Mesendoderm (in vitro differentiated cells): ENCODE results near the gene EXOC1L.

Experiments used
- DNase-seq: peaks from one replicate; pipeline ENCODE4 v3.0.0; 2013
- H2AK5ac ChIP-seq: 2 replicates; pipeline ENCODE4 v1.6.1; 2013; ENCODE audit warnings: low read length, inconsistent platforms
- H2BK120ac ChIP-seq: 2 replicates; pipeline ENCODE4 v1.6.1; 2013; ENCODE audit warnings: low read depth, mild to moderate bottlenecking, low read length, moderate library complexity, mixed read lengths
- H2BK15ac ChIP-seq: replicated peaks from 2 replicates; pipeline ENCODE4 v1.6.1; 2013; ENCODE audit warnings: low read depth, mild to moderate bottlenecking, moderate library complexity
- H2BK5ac ChIP-seq: 2 replicates; pipeline ENCODE4 v1.6.1; 2013; ENCODE audit warnings: low read length, inconsistent platforms
- H3K18ac ChIP-seq: 2 replicates; pipeline ENCODE4 v1.6.1; 2013; ENCODE audit warnings: mild to moderate bottlenecking, low read length, mixed read lengths
- H3K23ac ChIP-seq: one replicate; pipeline ENCODE4 v1.6.1; 2013; ENCODE audit warnings: low read length
- H3K27ac ChIP-seq: 2 replicates; pipeline ENCODE4 v1.5.1; 2013; ENCODE audit warnings: low read depth, mild to moderate bottlenecking, inconsistent platforms, low read length, moderate library complexity
- H3K27me3 ChIP-seq: 2 replicates; pipeline ENCODE4 v1.6.1; 2013; ENCODE audit warnings: low read length, control low read depth, mild to moderate bottlenecking, inconsistent platforms; ENCODE audit not compliant: insufficient read depth, poor library complexity
- H3K36me3 ChIP-seq: 2 replicates; pipeline ENCODE4 v1.6.1; 2013; ENCODE audit warnings: low read length, inconsistent platforms; ENCODE audit not compliant: control insufficient read depth, insufficient read depth
- H3K4ac ChIP-seq: one replicate; pipeline ENCODE4 v1.6.1; 2013; ENCODE audit warnings: low read depth, mild to moderate bottlenecking, low read length, moderate library complexity
- H3K4me1 ChIP-seq: 2 replicates; pipeline ENCODE4 v1.6.1; 2013; ENCODE audit warnings: low read depth, low read length, inconsistent platforms; ENCODE audit not compliant: control insufficient read depth
- H3K4me2 ChIP-seq: 2 replicates; pipeline ENCODE4 v1.6.1; 2013; ENCODE audit warnings: low read length
- H3K4me3 ChIP-seq: 2 replicates; pipeline ENCODE4 v1.5.1; 2013; ENCODE audit warnings: mild to moderate bottlenecking, low read length
- H3K56ac ChIP-seq: one replicate; pipeline ENCODE4 v1.6.1; 2013; ENCODE audit warnings: low read length
- H3K79me1 ChIP-seq: 2 replicates; pipeline ENCODE4 v1.6.1; 2013; ENCODE audit warnings: low read length, inconsistent platforms
- H3K79me2 ChIP-seq: 2 replicates; pipeline ENCODE4 v1.6.1; 2013; ENCODE audit warnings: mild to moderate bottlenecking, low read length; ENCODE audit not compliant: control insufficient read depth, insufficient read depth
- H3K9ac ChIP-seq: 2 replicates; pipeline ENCODE4 v1.6.1; 2013; ENCODE audit warnings: low read length, inconsistent platforms
- H4K5ac ChIP-seq: one replicate; pipeline ENCODE4 v1.6.1; 2013; ENCODE audit warnings: low read length
- H4K8ac ChIP-seq: one replicate; pipeline ENCODE4 v1.6.1; 2013; ENCODE audit warnings: low read depth, mild to moderate bottlenecking, control low read depth, low read length, moderate library complexity
- WGBS: extraction: QIAGEN DNeasy Blood & Tissue Kit; methylation state at CpG from one replicate; pipeline ENCODE4 v1.1.7; 2013; ENCODE audit warnings: low lambda C conversion rate, missing lambda C conversion rate; ENCODE audit not compliant: insufficient coverage; ENCODE audit errors: extremely low coverage; 5-methylcytosine and 5-hydroxymethylcytosine counted together

EXOC1L gene

DNA sequence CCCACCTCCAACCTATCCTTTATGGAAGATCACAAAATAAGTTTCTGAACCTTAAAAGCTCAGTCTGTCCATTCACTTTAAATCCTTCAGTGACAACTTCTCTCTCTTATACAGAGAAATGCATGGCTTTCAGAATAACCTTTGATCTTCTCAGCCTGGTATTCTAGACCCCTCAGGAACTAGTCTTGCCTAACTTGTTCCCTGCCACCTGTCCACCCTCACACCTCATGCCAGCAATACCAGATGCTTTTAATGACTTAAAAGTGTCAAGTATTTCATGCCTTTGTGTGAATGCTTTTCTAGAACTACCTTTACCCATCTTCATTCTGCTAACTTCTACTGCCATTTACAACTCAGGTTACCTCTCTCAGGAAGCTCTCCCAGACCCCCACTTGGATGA lies 7.4 kb downstream of the EXOC1L start:
- H3K56ac ChIP-seq: no peak overlapping the region
- no peaks in the 10 kb centered on the region for H3K27me3 ChIP-seq
- H3K79me1 ChIP-seq: no peaks in the 10 kb centered on the region
- no peak overlapping the region for H3K4me2 ChIP-seq
- no peak overlapping the region for H2BK120ac ChIP-seq
- no peak overlapping the region for H2BK15ac ChIP-seq
- no peak overlapping the region for H4K8ac ChIP-seq
- no peak overlapping the region for H3K4me3 ChIP-seq
- H3K18ac ChIP-seq: no peak overlapping the region
- no peak for DNase-seq
- no peak overlapping the region for H4K5ac ChIP-seq
- no peak overlapping the region for H3K23ac ChIP-seq
- no peak overlapping the region for H3K9ac ChIP-seq
- H3K4me1 ChIP-seq: no peaks in the 10 kb centered on the region
- H3K79me2 ChIP-seq: no peaks in the 10 kb centered on the region
- no peak overlapping the region for H3K27ac ChIP-seq
- no peak overlapping the region for H2BK5ac ChIP-seq
- H3K36me3 ChIP-seq: no peaks in the 10 kb centered on the region
- no peak overlapping the region for H2AK5ac ChIP-seq
- H3K4ac ChIP-seq: no peak overlapping the region

DNA sequence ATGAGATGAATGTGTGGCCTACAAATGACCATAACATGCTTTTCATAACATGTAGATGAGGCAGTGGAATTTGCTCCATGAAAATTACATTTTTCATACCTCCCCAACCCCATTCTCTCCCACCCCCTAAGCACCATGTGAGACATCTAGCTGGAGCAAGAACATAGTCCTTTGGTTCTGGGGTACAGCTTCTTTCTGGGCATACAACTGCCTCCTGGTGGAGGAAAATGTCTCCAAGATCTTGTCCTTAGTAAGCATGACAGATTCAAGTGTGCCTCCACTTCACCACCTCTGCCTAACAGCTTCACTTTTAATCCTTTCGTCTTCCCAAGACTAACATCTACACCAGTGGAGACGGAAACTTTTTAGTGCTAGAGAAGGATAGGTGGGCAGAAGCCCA lies 8.0 kb downstream of the EXOC1L start:
- Histone ChIP-seq H2BK15ac (no peak overlapping the region), H4K5ac (no peak overlapping the region), H3K79me2 (no peaks in the 10 kb centered on the region), H4K8ac (no peak overlapping the region), H3K23ac (no peak overlapping the region), H3K18ac (no peak overlapping the region), H3K4ac (no peak overlapping the region), H3K4me1 (no peaks in the 10 kb centered on the region), H3K27me3 (no peaks in the 10 kb centered on the region), H3K9ac (no peak overlapping the region), H3K4me2 (no peak overlapping the region), H3K4me3 (no peak overlapping the region), H3K36me3 (no peaks in the 10 kb centered on the region), H3K56ac (no peak overlapping the region), H2AK5ac (no peak overlapping the region), H3K79me1 (no peaks in the 10 kb centered on the region), H3K27ac (no peak overlapping the region), H2BK5ac (no peak overlapping the region), H2BK120ac (no peak overlapping the region)
- no peak for DNase-seq
- no CpG with 5 or more reads among the region's 2 CpGs for WGBS

DNA sequence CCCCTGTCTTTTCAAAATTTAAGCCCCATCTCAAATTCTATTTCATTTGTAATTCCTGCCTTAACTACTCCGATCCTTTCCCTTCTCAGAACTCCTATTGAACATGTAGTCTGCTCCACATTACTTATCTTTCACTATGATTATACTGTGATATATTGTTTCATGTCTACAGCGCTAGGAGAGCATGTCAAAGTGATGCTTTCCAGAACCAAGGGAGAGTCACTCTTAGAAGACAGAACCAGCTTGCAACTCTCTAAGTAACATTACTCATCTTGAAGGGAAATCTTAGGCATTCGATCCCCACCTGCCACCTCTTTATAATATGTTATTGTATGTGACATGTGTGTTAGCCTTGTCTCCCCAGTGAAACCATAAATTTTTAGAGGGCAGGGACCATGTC lies 10.5 kb downstream of the EXOC1L start:
- Histone ChIP-seq H3K79me1 (no peaks in the 10 kb centered on the region), H3K79me2 (no peaks in the 10 kb centered on the region), H3K36me3 (no peaks in the 10 kb centered on the region), H2BK5ac (no peak overlapping the region), H3K23ac (no peak overlapping the region), H3K4me3 (no peak overlapping the region), H2BK15ac (no peak overlapping the region), H3K4ac (no peak overlapping the region), H3K4me1 (no peaks in the 10 kb centered on the region), H3K9ac (no peak overlapping the region), H2BK120ac (no peak overlapping the region), H3K27me3 (no peaks in the 10 kb centered on the region), H3K4me2 (no peak overlapping the region), H4K5ac (no peak overlapping the region), H3K27ac (no peak overlapping the region), H2AK5ac (no peak overlapping the region), H3K18ac (no peak overlapping the region), H4K8ac (no peak overlapping the region), H3K56ac (no peak overlapping the region)
- WGBS: no CpG with 5 or more reads among the region's 3 CpGs
- DNase-seq: no peak

DNA sequence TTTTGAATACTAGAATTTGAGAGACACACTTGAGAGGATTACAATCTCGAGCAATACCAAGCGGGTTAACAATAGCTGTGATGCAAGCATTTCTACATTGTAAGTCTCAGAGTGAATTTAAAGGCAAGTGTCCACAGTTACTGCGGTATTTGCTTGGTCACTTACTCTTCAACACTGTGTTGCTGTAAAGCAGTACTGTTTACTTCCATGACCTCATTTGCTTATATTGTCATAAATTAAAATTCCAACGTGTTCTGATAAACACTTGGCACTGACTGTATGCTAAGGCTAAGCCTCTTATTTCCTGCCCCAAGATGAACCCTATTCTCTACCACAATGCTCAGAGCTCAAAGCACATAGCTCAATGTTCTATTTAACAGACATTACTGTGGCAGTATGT lies 11.1 kb downstream of the EXOC1L start:
- H3K56ac ChIP-seq: no peak overlapping the region
- no CpG with 5 or more reads among the region's 4 CpGs for WGBS
- H3K36me3 ChIP-seq: no peaks in the 10 kb centered on the region
- H3K79me1 ChIP-seq: no peaks in the 10 kb centered on the region
- no peaks in the 10 kb centered on the region for H3K27me3 ChIP-seq
- no peak overlapping the region for H3K4me3 ChIP-seq
- H3K4ac ChIP-seq: no peak overlapping the region
- no peak overlapping the region for H3K18ac ChIP-seq
- no peak overlapping the region for H2BK5ac ChIP-seq
- no peak overlapping the region for H3K9ac ChIP-seq
- H4K5ac ChIP-seq: no peak overlapping the region
- no peak overlapping the region for H3K4me2 ChIP-seq
- H3K4me1 ChIP-seq: no peaks in the 10 kb centered on the region
- H3K27ac ChIP-seq: no peak overlapping the region
- no peak overlapping the region for H3K23ac ChIP-seq
- no peak for DNase-seq
- H3K79me2 ChIP-seq: no peaks in the 10 kb centered on the region
- no peak overlapping the region for H4K8ac ChIP-seq
- H2BK120ac ChIP-seq: no peak overlapping the region
- H2AK5ac ChIP-seq: no peak overlapping the region
- H2BK15ac ChIP-seq: no peak overlapping the region

DNA sequence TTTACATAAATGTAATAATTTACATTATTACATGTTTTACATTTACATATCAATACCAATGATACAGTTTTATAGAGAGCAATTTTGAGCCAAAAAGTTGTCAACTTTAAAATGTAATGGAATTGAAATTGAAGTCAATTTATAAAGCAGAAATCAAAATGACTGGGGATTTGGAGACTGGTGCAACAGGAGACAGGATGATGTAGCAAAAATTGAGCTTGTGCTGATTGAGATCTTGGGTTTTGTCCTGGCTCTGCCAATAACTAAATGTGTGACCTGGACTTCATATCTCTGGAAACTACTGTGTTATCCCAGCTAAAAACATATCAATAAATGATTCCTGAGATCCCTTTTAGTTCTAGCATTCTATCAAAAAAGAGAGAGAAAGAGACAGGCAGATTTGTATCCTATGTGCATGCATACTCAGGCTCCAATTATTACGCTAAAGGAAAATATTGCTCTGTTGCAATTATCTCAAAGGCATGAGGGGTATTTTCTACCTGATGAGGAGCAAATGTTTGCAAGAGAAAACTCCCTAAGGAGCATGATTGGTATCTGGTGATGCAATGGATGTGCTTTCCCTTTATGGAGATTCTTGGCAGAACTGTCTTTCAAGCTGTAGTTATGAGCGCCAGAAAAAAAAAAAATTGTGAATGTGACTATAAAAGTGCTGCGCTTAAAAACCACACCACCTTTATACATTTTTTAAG lies 14.7 kb downstream of the EXOC1L start:
- no peak overlapping the region for H3K9ac ChIP-seq

DNA sequence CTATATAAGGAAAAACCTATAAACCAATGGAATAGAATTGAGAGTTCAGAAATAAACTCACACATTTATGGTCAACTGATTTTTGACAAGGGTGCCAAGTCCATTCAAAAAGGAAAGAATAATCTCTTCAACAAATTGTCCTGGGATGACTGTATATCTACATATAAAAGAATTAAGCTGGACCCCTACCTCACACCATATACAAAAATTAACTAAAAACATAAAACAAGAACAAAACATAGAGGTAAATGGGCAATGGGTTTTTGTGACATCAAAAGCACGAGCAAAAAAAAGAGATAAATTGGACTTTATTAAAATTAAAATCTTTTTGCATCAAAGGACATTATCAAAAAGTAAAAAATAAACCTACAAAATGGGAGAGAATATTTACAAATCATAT lies 18.3 kb downstream of the EXOC1L start:
- no peak overlapping the region for H3K18ac ChIP-seq
- H3K27me3 ChIP-seq: no peaks in the 10 kb centered on the region
- H4K5ac ChIP-seq: no peak overlapping the region
- no peaks in the 10 kb centered on the region for H3K4me1 ChIP-seq
- H4K8ac ChIP-seq: no peak overlapping the region
- DNase-seq: no peak
- H2BK5ac ChIP-seq: no peak overlapping the region
- H3K36me3 ChIP-seq: no peaks in the 10 kb centered on the region
- H3K23ac ChIP-seq: no peak overlapping the region
- no peak overlapping the region for H3K4me2 ChIP-seq
- H2BK15ac ChIP-seq: no peak overlapping the region
- H2AK5ac ChIP-seq: no peak overlapping the region
- no peaks in the 10 kb centered on the region for H3K79me1 ChIP-seq
- WGBS: no CpG with 5 or more reads among the region's 1 CpG
- H2BK120ac ChIP-seq: no peak overlapping the region
- H3K56ac ChIP-seq: no peak overlapping the region
- no peak overlapping the region for H3K9ac ChIP-seq
- H3K4me3 ChIP-seq: no peak overlapping the region
- no peaks in the 10 kb centered on the region for H3K79me2 ChIP-seq
- H3K27ac ChIP-seq: no peak overlapping the region
- H3K4ac ChIP-seq: no peak overlapping the region

More for the DNA sequence above, 14.7 kb downstream of the EXOC1L start:
- H3K36me3 ChIP-seq: no peaks in the 10 kb centered on the region
- H3K79me2 ChIP-seq: no peaks in the 10 kb centered on the region
- H3K18ac ChIP-seq: no peak overlapping the region
- no peak overlapping the region for H4K8ac ChIP-seq
- H3K4me3 ChIP-seq: no peak overlapping the region
- H3K27ac ChIP-seq: no peak overlapping the region
- H3K4ac ChIP-seq: no peak overlapping the region
- H2BK15ac ChIP-seq: no peak overlapping the region
- peak; percentile 12 for DNase-seq
- WGBS: no CpG with 5 or more reads among the region's 3 CpGs
- H3K27me3 ChIP-seq: no peaks in the 10 kb centered on the region
- no peaks in the 10 kb centered on the region for H3K4me1 ChIP-seq
- H3K79me1 ChIP-seq: no peaks in the 10 kb centered on the region
- no peak overlapping the region for H4K5ac ChIP-seq
- H3K4me2 ChIP-seq: no peak overlapping the region
- no peak overlapping the region for H2BK120ac ChIP-seq
- H3K23ac ChIP-seq: no peak overlapping the region
- H2AK5ac ChIP-seq: no peak overlapping the region
- no peak overlapping the region for H3K56ac ChIP-seq
- no peak overlapping the region for H2BK5ac ChIP-seq
